ENCODE data around the gene SPRYD4.
"Not testable (repeated sequence)": the region's sequence is repeated elsewhere in the genome, so short reads cannot be mapped to it uniquely, and the experiment has no call there.

SPRYD4 gene

GRCh38 chr12:56434828-56435227 lies 33.5 kb upstream of the SPRYD4 start:
- no peak for DNase-seq (ENCODE audit: low read depth in 2 of 2)
- TF ChIP-seq, protein P1, sequence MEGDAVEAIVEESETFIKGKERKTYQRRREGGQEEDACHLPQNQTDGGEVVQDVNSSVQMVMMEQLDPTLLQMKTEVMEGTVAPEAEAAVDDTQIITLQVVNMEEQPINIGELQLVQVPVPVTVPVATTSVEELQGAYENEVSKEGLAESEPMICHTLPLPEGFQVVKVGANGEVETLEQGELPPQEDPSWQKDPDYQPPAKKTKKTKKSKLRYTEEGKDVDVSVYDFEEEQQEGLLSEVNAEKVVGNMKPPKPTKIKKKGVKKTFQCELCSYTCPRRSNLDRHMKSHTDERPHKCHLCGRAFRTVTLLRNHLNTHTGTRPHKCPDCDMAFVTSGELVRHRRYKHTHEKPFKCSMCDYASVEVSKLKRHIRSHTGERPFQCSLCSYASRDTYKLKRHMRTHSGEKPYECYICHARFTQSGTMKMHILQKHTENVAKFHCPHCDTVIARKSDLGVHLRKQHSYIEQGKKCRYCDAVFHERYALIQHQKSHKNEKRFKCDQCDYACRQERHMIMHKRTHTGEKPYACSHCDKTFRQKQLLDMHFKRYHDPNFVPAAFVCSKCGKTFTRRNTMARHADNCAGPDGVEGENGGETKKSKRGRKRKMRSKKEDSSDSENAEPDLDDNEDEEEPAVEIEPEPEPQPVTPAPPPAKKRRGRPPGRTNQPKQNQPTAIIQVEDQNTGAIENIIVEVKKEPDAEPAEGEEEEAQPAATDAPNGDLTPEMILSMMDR (IDR thresholded peaks at IDR 0.05; ENCODE audit: low read depth, low read length) = no peak

DNA sequence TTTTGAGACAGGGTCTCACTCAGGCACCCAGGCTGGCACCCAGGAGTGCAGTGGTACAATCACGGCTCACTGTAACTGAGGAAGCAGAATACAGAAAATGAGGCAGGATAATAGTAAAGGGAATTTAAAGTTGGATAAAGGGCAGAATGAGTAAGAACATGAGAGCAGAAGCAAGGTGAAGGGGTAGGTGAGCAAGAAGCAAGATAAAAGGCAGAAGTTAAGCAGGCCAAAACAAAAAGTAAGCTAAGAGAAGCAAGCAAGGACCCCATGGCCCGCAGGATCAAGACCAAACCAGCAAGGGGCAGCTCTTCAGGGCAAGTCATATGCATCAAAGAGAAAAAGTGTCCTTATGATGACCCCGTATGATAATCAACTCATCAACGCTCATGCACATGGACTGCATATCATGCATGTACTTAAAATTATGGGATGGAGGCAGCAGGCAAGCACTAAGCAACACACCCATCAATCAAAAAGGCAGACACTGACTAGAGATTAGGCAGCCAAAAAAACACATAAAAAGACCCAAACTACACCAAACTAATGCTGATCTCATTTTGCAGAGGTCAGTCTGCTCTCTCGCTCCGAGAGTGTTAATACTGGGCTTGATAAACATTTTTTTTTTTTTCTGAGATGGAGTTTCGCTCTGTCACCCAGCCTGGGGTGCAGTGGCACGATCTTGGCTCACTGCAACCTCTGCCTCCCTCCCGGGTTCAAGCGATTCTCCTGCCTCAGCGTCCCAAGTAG lies 30.8 kb upstream of the SPRYD4 start:
- no peak for DNase-seq (ENCODE audit: low read depth in 2 of 2)
- H3K4me3 ChIP-seq (replicated peaks in 1 of 2; ENCODE audit: low read depth in 2 of 2, low read length in 2 of 2) = no peak overlapping the region
- TF ChIP-seq, protein P1 (IDR thresholded peaks at IDR 0.05; ENCODE audit: low read depth, low read length) = no peak

More at GRCh38 chr12:56434828-56435227, 33.5 kb upstream of the SPRYD4 start:
- H3K4me3 ChIP-seq (replicated peaks in 1 of 2; ENCODE audit: low read depth in 2 of 2, low read length in 2 of 2) = no peak overlapping the region

- not testable (repeated sequence) for DNase-seq (ENCODE audit: low read depth in 2 of 2); H3K4me3 ChIP-seq (replicated peaks in 1 of 2; ENCODE audit: low read depth in 2 of 2, low read length in 2 of 2)
Measured at GRCh38 chr12:56443208-56443607, 25.2 kb upstream of the SPRYD4 start.

DNA sequence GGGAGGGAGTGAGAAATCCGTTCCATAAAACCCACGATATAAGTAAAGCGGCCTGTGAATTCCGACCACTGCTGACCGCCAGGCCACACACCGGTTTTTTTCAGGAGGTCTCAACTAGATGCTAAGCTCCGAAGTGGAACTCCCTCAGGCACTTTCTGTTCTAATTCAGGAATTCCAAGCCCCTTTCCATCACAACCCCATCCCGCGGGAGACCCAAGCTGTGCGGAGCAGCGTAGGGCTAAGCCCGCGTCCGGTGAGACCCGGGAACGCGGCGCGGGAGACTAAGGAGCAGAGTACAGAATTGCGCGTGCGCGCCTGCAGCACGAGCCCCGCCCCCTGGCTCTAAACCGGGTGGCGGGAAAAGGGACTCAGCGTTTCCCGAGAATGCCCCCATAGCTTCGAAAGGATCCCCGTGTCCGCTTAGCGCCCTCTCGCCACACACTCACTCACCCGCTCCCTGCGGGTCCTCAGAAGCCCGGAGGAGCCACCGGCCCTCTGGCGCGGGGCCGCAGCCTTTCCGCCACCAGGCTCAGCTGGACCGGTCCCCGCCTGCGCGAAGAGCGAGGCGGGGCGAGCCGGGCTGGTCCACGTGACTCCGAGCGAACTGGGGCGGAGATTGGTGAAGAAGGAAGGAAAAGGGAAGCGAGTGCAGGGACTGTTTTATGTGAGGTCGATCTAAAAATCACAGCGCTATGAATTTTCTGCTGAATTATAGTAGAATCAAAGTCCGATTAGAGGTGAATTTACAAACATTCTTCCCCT lies 19.3 kb upstream of the SPRYD4 start, which contains the start of gene TIMELESS:
TSS of gene TIMELESS (minus strand) at position 567 of the 762 bp plus-strand sequence. CDS start 15,256 bp downstream, outside the sequence.
- DNase-seq (ENCODE audit: low read depth in 2 of 2) = peak; percentile 89 to 90
- TF ChIP-seq, protein P1 (IDR thresholded peaks at IDR 0.05; ENCODE audit: low read depth, low read length) = no peak
- peak within 1 kb of the TSS; percentile 75 to 81 for H3K4me3 ChIP-seq (replicated peaks in 1 of 2; ENCODE audit: low read depth in 2 of 2, low read length in 2 of 2)

- H3K4me3 ChIP-seq (replicated peaks in 1 of 2; ENCODE audit: low read depth in 2 of 2, low read length in 2 of 2) = peak overlapping the region; percentile 75 to 81
- TF ChIP-seq, protein P1 (IDR thresholded peaks at IDR 0.05; ENCODE audit: low read depth, low read length) = no peak
- DNase-seq (ENCODE audit: low read depth in 2 of 2) = no peak
Measured at GRCh38 chr12:56449622-56449984, 18.8 kb upstream of the SPRYD4 start.

DNA sequence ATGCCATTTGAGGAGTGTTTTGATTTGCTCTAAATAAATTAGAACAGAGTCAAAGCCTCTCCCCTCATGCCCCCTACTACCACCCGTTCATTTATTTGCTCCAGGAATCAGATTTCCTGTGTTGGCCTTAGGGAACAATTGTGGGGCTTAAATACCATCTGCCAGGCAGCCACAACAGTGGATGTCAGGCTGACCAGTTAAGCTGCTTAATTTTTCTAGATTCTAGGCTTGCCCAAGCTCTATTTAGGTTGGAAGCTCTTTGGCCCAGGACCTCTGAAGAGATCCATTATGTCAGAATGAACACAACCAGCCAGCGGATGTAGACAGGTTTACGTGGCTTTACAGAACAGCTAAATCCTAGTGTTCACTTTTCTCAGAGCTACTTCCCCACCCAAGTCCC lies 18.1 kb upstream of the SPRYD4 start:
- TF ChIP-seq, protein P1 (IDR thresholded peaks at IDR 0.05; ENCODE audit: low read depth, low read length) = no peak
- no peak overlapping the region for H3K4me3 ChIP-seq (replicated peaks in 1 of 2; ENCODE audit: low read depth in 2 of 2, low read length in 2 of 2)

DNA sequence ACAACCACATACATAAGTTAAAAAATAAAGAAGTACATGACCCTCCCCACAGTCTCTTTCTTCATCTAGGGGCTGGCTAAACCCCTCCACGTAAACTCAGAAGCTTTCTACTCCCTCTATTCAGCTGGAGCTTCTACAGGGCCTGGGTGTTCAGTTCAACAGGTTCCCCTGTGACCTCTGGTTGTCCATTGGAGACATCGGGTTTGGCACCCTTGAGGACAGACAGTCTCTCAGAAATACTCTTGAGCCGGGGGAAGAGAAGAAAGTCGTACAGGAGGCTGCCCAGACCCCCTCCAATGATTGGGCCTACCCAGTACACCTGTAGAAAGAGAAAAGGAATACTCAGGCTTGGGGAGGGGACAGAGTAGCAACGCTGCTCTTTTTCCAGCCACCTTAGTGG lies 17.2 kb upstream of the SPRYD4 start:
- DNase-seq (ENCODE audit: low read depth in 2 of 2) = no peak
- TF ChIP-seq, protein P1 (IDR thresholded peaks at IDR 0.05; ENCODE audit: low read depth, low read length) = no peak
- no peak overlapping the region for H3K4me3 ChIP-seq (replicated peaks in 1 of 2; ENCODE audit: low read depth in 2 of 2, low read length in 2 of 2)

More for the DNA sequence above, 18.1 kb upstream of the SPRYD4 start:
- no peak for DNase-seq (ENCODE audit: low read depth in 2 of 2)

All from cardiac fibroblast (primary cell).